Retina (tissue), 1 donor: Measurements from ENCODE around the gene LYVE1.

Experiments used
- DNase-seq: peaks from one replicate; pipeline ENCODE4 v3.0.0-alpha.2; 2016

LYVE1 gene

GRCh38 chr11:10551845-10552352 is 16.6 kb downstream of the LYVE1 start:
- DNase-seq: no peak

GRCh38 chr11:10551290-10551592 is 17.2 kb downstream of the LYVE1 start:
- DNase-seq: no peak

DNA sequence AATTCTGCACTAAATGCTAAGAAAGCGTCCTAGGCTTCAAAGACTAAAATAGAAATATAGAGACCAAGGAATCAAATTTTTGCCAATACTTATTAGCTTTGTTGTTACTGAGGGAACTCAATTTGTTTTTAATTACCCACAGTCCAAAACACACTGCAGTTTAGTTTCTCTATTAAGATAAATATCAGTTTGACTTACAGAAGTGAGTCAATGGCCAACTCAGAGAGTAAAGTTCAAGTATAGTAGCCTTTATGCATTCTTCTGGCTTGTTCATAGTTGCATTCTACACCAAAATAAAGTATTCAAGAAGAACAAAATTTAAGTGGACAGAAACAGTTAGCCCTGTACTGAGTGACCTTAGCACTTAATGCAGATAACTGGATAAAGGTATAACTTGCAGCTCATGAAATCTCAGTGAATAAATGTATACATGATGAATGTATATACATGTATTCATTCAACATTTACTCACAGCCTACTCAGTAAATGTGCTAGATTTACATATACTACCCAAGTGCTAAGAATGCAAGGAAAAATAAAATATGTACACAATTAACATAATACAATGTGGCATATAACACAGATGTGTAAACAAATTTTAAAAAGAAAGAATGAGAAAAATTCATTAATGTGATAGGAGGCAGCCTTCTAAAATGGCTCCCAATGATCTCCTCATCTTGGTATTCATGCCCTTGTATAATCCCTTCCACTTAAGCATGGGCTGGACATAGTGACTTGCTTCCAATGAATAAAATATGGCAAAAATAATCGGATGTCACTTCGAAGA is 17.8 kb downstream of the LYVE1 start:
- no peak for DNase-seq

GRCh38 chr11:10544491-10545465 is 23.7 kb downstream of the LYVE1 start:
- no peak for DNase-seq

DNA sequence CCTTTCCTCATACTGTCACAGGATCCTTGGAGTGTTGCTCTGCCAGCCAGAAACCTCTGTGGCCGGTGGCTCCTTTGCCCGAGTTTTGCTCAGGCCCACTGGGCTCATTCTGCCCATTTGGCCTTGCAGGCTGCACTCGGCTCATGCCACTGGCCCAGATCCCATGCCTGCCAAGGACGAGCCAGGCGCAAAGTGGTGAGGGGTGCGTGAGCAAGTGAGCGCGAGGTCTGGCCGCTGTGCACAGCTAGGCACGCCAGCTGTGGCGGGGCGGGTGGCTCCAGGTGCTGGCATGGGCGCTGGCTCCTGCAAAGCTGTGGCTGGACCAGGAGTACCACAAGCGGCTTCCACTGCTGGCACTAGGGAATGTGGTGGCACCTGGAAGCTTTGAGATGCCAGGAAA is 24.7 kb downstream of the LYVE1 start:
- no peak for DNase-seq

- no peak for DNase-seq
These were observed 25.7 kb downstream of the LYVE1 start for GRCh38 chr11:10542776-10543175.

GRCh38 chr11:10541561-10541930 is 26.9 kb downstream of the LYVE1 start:
- DNase-seq: no peak

GRCh38 chr11:10540915-10541560 is 27.4 kb downstream of the LYVE1 start, which contains the start of gene RNF141:
Gene RNF141 (minus strand): TSS chr11:10541187. CDS start chr11:10534158, 7,029 bp downstream.
- DNase-seq: peak; percentile 99

GRCh38 chr11:10540546-10540914 is 27.9 kb downstream of the LYVE1 start:
- no peak for DNase-seq

DNA sequence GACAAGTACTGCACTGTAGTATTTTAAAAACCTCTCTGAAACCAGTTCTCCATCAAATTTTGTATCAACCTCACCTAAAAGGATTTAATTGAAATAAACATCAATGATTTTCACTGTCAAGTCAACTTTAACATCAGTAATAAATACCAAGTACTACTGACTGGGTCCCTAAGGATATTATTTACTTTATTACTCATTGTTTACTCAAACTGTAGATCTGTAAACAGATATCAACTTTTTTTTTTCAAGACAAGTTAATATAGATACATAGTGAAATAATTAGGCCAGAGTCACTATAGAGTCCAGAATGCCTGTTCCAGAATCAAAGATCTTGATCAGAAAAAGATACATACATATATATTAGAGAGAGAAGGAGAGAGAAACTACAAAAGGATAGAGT is 29.1 kb downstream of the LYVE1 start:
- no peak for DNase-seq

- DNase-seq: no peak
These were observed 29.5 kb downstream of the LYVE1 start for GRCh38 chr11:10538924-10539323.

DNA sequence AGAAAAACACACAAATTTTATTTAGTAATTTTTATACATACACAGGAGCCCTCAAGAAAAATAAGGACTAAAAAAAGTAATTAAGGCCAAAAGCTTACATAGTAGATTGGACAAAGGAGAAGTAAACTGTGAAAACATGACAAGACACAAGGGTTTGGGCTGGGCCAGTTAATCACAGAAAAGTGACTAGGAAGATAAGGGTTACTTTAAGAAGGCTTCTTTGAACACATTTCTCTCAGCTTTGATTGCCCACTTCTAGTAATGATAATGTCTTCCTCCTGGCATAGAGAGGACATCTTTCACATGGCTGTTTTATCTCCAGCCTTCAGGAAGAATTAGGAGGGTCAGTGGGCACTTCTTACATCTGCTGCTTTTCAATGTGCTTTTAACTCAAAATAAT is 30.9 kb downstream of the LYVE1 start:
- no peak for DNase-seq

DNA sequence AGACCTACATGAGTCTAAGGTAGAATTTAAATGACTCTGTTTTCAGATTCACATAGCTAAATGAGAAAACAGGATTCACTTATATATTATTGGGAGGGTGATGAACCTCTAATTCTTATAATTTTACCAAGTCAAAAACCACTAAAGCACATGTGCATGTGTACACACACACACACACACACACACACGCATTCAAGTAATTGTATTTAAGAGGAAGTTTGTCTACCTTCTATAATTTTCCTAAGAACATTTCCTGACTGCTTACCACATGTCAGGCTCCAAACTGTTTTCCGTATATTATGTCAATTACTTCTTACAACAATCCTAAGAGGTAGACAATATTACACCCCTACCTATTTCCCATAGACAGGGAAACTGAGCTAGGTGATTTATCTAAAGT is 34.1 kb downstream of the LYVE1 start:
- no peak for DNase-seq

GRCh38 chr11:10533323-10533722 is 35.1 kb downstream of the LYVE1 start:
- no peak for DNase-seq

GRCh38 chr11:10532526-10532925 is 35.9 kb downstream of the LYVE1 start:
- no peak for DNase-seq

- no peak for DNase-seq
These were observed 39.2 kb downstream of the LYVE1 start for GRCh38 chr11:10529279-10529678.

DNA sequence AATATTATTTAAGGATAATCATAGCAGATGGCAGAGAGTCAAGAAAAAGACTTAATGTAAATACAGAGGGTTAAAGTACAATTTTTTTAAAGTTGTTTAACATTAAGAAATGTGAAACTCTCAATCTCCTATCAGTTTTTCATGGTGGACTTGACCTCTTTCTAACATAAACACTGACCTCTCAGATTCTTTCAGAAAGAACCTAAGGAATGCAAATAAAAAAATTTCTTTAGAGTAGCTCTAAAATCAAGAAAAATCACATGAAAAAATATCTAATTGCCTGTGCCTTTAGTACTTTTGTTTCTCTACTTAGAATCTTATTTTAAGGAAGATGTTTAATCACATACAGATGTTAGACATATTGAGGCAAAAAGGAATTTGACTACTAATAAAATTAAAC is 40.3 kb downstream of the LYVE1 start:
- no peak for DNase-seq

DNA sequence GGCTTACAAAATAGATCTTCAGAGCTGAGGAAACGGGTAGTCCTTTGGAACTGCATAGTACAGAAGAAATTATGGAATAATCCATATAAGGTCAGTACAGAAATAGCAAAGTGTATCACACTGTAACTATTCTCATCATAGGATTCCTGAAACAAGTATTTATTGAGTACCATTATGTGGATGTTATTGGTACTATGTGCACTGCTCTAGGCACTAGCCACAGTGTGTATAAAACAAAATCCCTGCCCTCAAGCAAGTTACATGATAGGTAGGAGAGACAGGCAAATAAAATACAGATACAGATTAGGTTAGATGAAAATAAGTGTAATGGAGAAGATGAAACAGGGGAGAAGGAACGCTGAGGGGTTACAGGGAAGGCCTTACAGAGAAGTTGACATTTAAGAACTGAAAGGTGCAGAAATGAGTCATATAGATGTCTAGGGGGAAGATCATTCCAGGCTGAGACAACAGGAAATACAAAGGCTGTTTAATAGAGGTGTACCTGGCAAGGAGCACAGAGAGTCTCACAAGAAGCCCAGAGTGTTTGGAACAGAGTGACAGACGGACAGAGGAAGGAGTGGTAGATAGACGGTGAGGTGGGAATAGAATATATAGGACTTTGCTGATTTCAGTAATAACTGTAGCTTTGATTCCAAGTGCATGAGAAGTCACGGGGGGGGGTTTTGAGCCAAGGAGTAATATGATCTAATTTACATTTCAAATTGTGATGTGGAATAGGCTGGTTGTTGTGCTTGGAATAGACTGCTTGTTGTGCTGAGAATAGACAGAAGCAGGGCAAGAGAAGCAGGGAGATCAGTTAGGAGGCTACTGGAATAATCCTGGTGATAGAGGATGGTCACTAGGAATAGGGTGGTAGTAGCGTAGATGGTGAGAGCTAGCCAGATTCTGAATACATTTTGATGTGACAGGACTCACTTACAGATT is 41.2 kb downstream of the LYVE1 start:
- no peak for DNase-seq

GRCh38 chr11:10524471-10524870 is 44.0 kb downstream of the LYVE1 start:
- no peak for DNase-seq

DNA sequence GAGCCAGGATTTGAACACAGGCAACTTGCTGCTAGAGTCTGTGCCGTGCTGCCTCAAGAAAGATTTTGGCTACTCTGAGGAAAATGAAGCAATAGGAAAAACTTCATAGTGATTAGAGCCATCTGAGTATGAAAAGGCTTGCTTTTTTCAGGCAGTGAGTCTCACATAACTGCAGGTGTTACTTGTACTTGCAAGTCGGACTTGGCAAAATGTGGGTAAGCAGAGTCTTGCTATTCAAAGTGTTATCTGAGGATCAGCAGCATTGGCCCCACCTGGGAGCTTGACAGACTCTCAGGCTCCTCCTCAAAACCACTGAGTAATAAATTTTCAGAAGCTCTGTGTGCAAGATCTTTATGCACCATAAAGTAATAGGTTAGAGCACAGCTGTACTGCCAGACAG is 45.5 kb downstream of the LYVE1 start:
- no peak for DNase-seq

DNA sequence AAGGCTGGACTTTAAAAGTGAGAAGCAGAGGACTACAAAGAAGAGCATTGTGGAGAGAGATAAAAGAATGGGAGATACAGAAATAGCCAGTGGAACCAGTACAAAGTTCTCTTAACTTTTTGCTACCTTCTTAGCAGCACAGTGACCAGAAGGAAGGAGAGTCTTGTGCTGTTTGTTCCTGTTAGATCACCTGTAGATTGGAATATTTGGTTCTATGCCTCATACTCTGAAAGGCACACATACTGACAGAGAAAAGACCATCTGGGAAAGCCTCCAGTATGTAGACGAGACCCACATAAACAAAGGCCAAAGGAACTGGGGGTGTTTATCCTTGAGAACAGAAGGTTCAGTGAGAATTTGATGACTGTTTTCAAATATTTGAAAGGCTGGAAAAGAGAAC is 46.2 kb downstream of the LYVE1 start:
- no peak for DNase-seq

DNA sequence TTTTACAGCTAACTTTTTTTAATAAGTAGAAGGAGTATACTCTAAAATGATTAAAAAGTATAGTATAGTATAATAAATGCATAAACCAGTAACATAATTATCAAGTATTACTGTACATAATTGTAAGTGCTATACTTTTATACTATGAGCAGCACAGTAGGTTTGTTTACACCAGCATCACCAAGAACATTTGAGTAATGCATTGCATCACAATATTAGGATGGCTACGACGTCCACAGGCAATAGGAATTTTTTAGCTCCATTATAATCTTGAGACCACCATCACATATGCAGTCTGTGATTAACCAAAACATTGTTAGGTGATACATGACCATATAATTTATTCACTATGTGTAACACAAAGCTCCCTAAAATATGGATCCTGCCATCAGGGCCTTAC is 47.9 kb downstream of the LYVE1 start:
- no peak for DNase-seq
